GM19023 (cell line): Measurements from ENCODE around the gene DGKD.
A peak's percentile ranks its signal among the peaks of the same experiment; 100 is the strongest.
"Not testable (repeated sequence)": the region's sequence is repeated elsewhere in the genome, so short reads cannot be mapped to it uniquely, and the experiment has no call there.

Experiments
- ATAC-seq: cut with Tn5 transposase; IDR thresholded peaks from one replicate; pipeline ENCODE4 v1.9.1; 2021; ENCODE audit warnings: mild to moderate bottlenecking, moderate library complexity; ENCODE audit not compliant: unreplicated experiment

The DGKD gene

GRCh38 chr2:233353769-233354499, at the start of gene DGKD:
Gene DGKD, plus strand, starts transcription at chr2:233354494. Its CDS starts 25 bp downstream, at chr2:233354519.
- ATAC-seq = peak; percentile 50

GRCh38 chr2:233307565-233307964, 46.7 kb upstream of the DGKD start, which contains the start of gene SAG:
Gene SAG, plus strand, starts transcription at chr2:233307816. Its CDS starts 1,374 bp downstream, at chr2:233309190.
- ATAC-seq = no peak

- ATAC-seq = no peak
Observed at GRCh38 chr2:233311241-233311926, 42.9 kb upstream of the DGKD start.

GRCh38 chr2:233312874-233313273, 41.4 kb upstream of the DGKD start:
- ATAC-seq = no peak

- no peak for ATAC-seq
Observed at GRCh38 chr2:233314180-233314925, 39.9 kb upstream of the DGKD start.

GRCh38 chr2:233317196-233317943, 36.9 kb upstream of the DGKD start:
- no peak for ATAC-seq

GRCh38 chr2:233319256-233319655, 35.0 kb upstream of the DGKD start:
- ATAC-seq = no peak

GRCh38 chr2:233320470-233320869, 33.8 kb upstream of the DGKD start:
- no peak for ATAC-seq

GRCh38 chr2:233321166-233321565, 33.1 kb upstream of the DGKD start:
- ATAC-seq = no peak

GRCh38 chr2:233323851-233324250, 30.4 kb upstream of the DGKD start:
- ATAC-seq = no peak

GRCh38 chr2:233325256-233325655, 29.0 kb upstream of the DGKD start:
- ATAC-seq = no peak

GRCh38 chr2:233325814-233326213, 28.5 kb upstream of the DGKD start:
- no peak for ATAC-seq

- ATAC-seq = no peak
Observed at GRCh38 chr2:233326500-233326899, 27.8 kb upstream of the DGKD start.

- no peak for ATAC-seq
Observed at GRCh38 chr2:233328922-233329321, 25.4 kb upstream of the DGKD start.

GRCh38 chr2:233329489-233330135, 24.7 kb upstream of the DGKD start:
- ATAC-seq = no peak

- ATAC-seq = peak; percentile 78
Observed at GRCh38 chr2:233331536-233331935, 22.8 kb upstream of the DGKD start.

- no peak for ATAC-seq
Observed at GRCh38 chr2:233332125-233332524, 22.2 kb upstream of the DGKD start.

- no peak for ATAC-seq
Observed at GRCh38 chr2:233334915-233335314, 19.4 kb upstream of the DGKD start.

GRCh38 chr2:233336091-233336490, 18.2 kb upstream of the DGKD start:
- not testable (repeated sequence) for ATAC-seq

GRCh38 chr2:233336541-233336940, 17.8 kb upstream of the DGKD start:
- no peak for ATAC-seq
